ENCODE measurements around the gene RPS21. TPM values are rescaled to one million over a fixed set of nuclear protein-coding genes. Genes with fewer than 3 reads are reported as not detected.
A peak's percentile ranks its signal among the peaks of the same experiment; 100 is the strongest.

Gene RPS21
- total RNA-seq, 1 donor from 2014 or later = 1,907 TPM

DNA sequence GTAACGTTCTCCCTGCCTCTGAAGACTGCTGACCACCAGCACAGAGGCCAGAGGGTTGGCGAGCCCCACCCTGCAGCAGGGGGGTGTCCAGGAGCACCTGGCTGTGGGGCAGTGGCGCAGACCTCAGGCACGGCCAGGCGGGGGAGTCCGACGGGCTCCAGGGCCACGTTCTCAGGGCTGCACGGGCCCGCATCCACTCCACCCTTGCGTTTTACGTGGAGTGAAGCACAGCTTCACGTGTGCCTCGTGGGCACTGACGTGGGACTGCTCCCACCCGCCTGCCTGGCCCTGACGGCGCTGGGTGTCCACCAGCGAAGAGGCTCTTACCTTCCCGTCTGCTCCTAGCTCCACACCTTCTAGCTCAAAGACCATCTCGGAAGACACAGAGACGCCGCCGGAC lies 6.9 kb downstream of the RPS21 start:
- no peak overlapping the region for H3K4me3 Mint-ChIP-seq
- intact Hi-C loops (cut with micrococcal nuclease) = no loop called here
- peaks cover 25% of the 10 kb centered on the region for H3K36me3 Mint-ChIP-seq (ENCODE audit: low read depth)
- peaks cover 8% of the 10 kb centered on the region for H3K4me1 Mint-ChIP-seq (ENCODE audit: low read depth)
- no peaks in the 10 kb centered on the region for H3K9me3 Mint-ChIP-seq
- no peaks in the 10 kb centered on the region for H3K27me3 Mint-ChIP-seq (ENCODE audit: insufficient read depth)
- no peak for DNase-seq (ENCODE audit: low spot score)
- no peak overlapping the region for H3K27ac Mint-ChIP-seq

DNA sequence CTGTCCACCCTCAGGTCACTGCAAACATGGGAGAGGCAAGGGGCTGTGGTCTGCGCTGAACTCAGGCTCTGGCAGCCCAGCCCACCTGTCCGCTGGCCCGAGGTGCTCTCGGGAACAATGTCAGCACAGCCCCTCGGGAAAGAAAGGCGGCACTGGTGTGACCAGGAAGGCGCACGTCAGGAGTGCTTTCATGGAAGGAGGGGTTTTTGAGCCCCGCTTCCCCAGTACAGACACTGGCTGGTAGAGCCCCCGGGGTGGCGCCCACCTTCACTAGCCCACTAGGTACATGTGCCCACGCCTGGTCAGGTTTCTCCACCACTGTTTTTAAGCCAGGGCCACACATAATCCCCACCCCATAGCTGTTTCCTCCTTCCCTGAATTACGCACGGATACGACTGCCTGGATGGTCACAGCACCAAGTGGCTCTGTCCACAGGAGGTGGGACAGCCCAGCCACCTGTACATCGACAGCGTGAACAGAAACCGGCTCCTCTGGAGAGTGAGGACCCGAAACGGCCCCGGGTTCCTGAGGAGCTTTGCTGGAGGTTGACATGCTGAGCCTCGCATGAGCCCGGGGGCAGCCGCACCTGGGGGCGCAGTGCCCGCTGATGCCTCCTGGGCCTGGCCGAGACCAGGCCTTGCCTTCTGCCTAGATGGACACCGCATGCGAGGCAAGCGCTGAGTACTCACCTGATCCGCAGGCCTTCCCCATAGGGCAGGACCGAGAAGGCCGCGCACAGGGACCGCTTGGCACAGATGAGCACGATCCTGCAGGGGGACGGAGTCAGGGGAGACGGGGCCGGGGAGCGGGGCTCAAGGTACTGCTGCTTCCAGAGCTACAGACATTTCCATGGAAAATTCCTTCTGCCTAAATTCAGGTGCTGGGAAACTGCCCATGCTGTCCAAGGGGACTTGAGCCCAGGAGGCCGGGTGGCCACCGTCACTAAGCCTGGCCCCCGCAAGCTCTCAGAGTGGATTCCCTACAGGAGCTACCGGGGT lies 7.6 kb downstream of the RPS21 start:
- intact Hi-C loops (cut with micrococcal nuclease) = no loop called here
- Mint-ChIP-seq H3K9me3 (no peaks in the 10 kb centered on the region), H3K27ac (no peak overlapping the region), H3K4me3 (no peak overlapping the region), H3K27me3 (ENCODE audit: insufficient read depth) (no peaks in the 10 kb centered on the region), H3K4me1 (ENCODE audit: low read depth) (peaks cover under 1% of the 10 kb centered on the region), H3K36me3 (ENCODE audit: low read depth) (peaks cover 18% of the 10 kb centered on the region)
- no peak for DNase-seq (ENCODE audit: low spot score)

DNA sequence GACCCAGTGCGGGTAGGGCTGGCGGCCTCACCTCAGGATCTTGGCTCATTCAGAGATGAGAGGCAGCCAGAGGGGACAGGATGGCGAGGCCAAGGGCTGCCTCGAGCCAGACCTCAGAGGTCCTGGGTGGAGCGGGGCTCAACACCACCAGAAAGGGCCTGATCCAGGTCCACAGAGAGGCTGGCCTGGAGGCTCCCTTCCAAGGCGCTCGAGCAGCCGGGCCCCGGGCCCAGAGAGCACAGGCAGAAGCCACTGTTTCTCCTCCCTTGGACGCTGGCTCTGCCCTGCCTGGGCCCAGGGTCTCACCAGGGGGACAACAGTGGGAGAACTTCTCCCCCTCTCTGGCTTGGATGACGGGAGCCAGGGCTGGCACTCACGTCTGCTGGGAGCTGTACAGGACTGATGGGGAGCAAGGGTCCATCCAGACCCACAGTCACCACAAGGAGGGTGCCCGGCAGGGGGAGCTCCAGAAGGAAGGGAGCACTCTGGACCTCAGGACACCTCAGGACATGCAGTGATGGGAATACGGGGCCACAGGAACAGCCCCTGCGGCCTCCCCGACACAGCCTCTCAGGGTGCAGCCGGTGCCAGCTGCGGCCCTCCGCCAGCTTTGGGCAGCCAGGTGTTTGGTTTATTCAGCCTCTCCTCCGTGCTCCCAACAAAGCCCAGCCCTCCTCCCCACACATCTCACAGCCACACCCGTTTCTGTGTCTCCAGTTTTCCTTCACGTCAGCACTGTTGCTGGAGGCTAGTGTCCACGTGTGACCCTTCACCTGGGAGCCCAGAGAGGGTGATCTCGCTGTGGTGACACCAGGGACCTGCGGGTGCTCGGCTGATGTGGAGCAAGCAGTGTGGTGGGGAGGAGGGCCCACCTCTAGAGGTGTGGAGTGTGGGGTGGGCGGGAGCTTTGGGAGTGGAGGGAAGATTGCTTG lies 8.7 kb downstream of the RPS21 start:
- Mint-ChIP-seq H3K36me3 (ENCODE audit: low read depth) (peaks cover 15% of the 10 kb centered on the region), H3K4me1 (ENCODE audit: low read depth) (no peaks in the 10 kb centered on the region), H3K27ac (no peak overlapping the region), H3K27me3 (ENCODE audit: insufficient read depth) (no peaks in the 10 kb centered on the region), H3K9me3 (no peaks in the 10 kb centered on the region), H3K4me3 (no peak overlapping the region)
- intact Hi-C loops (cut with micrococcal nuclease) = no loop called here
- DNase-seq (ENCODE audit: low spot score) = no peak

DNA sequence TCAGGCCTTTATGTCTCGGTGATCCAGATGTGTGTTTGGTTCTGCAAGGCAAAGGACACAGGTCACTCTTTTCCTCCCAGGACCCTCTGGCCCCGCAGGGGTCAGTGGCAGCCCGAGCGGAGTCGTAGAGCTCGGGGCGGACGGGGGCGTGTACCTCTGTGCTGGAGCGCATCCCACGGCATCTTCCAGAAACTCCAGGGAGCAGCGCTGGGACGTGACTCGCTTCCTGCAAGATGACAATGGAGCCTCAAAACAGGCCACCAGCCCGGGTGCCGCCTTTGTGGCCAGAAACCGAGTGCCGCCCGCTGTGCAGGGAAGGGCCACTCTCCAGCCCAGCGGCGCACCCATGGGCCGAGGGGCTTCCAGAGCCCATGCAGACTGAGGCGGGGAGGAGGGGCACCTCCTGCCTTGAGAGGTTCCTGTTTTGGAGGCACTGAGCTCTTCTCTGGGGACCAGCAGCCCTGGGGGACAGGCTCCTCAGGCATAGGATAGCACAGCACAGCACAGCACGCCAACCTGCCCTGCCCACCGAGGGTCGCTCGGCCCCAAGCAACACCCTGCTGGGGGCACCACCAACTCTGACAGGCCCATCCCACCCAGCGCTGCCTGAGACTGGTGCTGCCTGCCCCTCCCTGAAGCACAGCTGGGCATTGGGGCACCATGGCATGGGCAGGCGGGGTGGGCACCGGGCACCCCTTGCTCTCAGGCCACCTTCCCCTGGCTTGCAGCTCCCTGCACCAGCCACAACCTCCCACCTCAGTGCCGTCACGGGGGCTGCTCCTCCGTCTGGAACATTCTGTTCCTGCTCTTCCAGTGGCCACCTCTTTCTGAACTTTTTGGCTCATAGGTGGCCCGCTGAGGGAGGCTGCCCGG lies 9.7 kb downstream of the RPS21 start:
- no peaks in the 10 kb centered on the region for H3K9me3 Mint-ChIP-seq
- no peak overlapping the region for H3K27ac Mint-ChIP-seq
- H3K27me3 Mint-ChIP-seq (ENCODE audit: insufficient read depth) = no peaks in the 10 kb centered on the region
- intact Hi-C loops (cut with micrococcal nuclease) = no loop called here
- no peak overlapping the region for H3K4me3 Mint-ChIP-seq
- no peak for DNase-seq (ENCODE audit: low spot score)
- H3K4me1 Mint-ChIP-seq (ENCODE audit: low read depth) = no peaks in the 10 kb centered on the region
- H3K36me3 Mint-ChIP-seq (ENCODE audit: low read depth) = peaks cover 19% of the 10 kb centered on the region

DNA sequence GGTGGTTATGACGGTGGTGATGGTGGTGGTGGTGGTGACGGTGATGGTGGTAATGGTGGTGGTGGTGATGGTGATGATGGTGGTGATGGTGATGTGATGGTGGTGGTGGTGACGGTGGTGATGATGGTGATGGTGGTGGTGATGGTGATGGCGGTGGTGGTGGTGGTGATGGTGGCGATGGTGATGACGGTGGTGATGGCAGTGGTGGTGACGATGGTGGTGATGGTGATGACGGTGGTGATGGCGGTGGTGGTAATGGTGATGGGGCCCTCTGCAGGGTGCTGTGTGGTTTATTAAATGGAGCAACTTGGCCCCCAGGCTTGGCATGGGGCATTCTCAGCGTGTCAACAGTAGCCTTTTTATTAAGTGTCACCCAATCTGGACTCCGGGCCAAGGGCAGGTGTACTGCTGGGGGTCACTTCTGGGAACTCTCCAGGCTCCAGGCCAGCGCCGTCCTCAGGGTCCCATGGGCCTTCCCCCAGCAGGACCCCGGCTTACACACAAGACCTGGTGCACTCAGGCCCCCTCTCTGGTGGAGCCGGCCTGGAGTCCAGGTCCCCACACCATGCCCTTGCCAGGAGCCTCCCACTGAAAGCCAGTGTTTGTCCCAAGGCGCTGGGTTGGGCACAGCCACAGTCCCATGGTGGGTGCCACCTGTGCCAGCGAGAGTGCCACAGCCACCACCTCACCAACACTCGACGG lies 11.4 kb downstream of the RPS21 start:
- intact Hi-C loops (cut with micrococcal nuclease) = no loop called here
- Mint-ChIP-seq H3K9me3 (no peaks in the 10 kb centered on the region), H3K27me3 (ENCODE audit: insufficient read depth) (no peaks in the 10 kb centered on the region), H3K4me3 (no peak overlapping the region), H3K27ac (no peak overlapping the region), H3K36me3 (ENCODE audit: low read depth) (peaks cover 15% of the 10 kb centered on the region), H3K4me1 (ENCODE audit: low read depth) (no peaks in the 10 kb centered on the region)
- no peak for DNase-seq (ENCODE audit: low spot score)

DNA sequence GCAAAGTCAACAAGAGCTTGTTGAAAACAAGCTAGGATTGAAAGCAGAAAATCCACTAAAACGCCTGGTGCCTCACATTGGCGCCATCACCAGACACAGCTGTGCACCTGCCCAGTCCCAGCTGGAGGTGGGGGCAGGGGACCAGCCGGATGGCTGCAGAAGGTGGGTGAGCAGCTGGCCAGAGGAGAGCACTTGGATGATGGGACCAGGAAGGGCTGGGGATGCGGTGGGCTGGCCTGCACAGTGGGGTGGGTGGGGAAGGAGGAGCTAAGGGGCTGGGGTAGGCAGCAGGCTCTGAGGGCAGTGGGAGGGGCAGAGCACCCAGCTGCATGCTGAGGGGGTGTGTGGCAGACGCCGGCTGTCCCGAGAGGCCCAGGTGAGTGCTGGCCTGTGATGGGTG lies 13.1 kb downstream of the RPS21 start:
- Mint-ChIP-seq H3K27me3 (ENCODE audit: insufficient read depth) (no peaks in the 10 kb centered on the region), H3K9me3 (no peaks in the 10 kb centered on the region), H3K4me1 (ENCODE audit: low read depth) (peaks cover under 1% of the 10 kb centered on the region)

DNA sequence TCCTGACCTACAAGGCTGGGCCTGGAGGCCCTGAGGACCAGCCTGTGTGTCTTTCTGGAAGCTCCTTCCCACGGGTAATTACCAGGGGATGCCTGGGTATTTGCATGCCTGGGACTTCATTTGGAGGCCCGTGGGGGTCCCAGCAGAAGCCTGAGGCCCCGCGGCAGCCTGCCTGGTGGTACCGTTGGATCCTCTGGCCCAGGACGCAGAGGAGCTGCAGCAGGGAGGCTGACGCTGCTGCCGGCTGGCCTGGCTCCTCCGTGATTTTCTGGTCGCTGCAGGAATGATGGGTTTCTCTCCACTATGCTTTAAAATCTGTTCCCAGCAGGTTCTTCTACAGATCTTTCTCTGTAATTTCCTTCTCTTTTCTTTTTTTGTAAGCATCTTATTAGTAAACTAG lies 13.6 kb downstream of the RPS21 start:
- no peak for DNase-seq (ENCODE audit: low spot score)
- Mint-ChIP-seq H3K36me3 (ENCODE audit: low read depth) (peaks cover 18% of the 10 kb centered on the region), H3K9me3 (no peaks in the 10 kb centered on the region), H3K27ac (no peak overlapping the region), H3K4me3 (no peak overlapping the region), H3K27me3 (ENCODE audit: insufficient read depth) (no peaks in the 10 kb centered on the region), H3K4me1 (ENCODE audit: low read depth) (peaks cover 4% of the 10 kb centered on the region)
- intact Hi-C loops (cut with micrococcal nuclease) = no loop called here

More for the DNA sequence above, 13.1 kb downstream of the RPS21 start:
- H3K27ac Mint-ChIP-seq = no peak overlapping the region
- no peak overlapping the region for H3K4me3 Mint-ChIP-seq
- intact Hi-C loops (cut with micrococcal nuclease) = no loop called here
- peaks cover 15% of the 10 kb centered on the region for H3K36me3 Mint-ChIP-seq (ENCODE audit: low read depth)
- no peak for DNase-seq (ENCODE audit: low spot score)

DNA sequence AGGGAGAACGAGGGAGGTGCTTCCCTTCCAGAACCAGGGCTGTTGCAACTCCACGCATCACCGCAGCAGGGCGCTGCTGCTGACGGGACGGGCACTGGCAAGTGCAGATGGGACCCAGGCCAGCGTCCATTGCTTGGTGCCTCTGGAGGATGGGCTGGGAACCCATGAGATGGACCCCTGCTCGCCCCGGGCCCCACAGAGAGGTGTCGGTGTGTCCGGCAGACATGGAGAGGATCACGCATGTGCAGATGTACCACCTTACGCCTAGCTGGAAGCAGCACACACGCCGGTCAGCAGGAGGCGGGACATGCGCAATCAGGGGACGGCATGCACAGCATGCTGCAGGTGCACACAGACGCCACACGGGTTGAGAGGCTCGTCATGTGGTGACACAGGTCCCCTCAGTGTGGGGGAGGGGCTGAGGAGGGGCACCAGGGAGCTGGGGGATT lies 14.5 kb downstream of the RPS21 start:
- Mint-ChIP-seq H3K4me3 (no peak overlapping the region), H3K27me3 (ENCODE audit: insufficient read depth) (no peaks in the 10 kb centered on the region), H3K9me3 (no peaks in the 10 kb centered on the region), H3K27ac (no peak overlapping the region), H3K36me3 (ENCODE audit: low read depth) (peaks cover 18% of the 10 kb centered on the region), H3K4me1 (ENCODE audit: low read depth) (peaks cover 10% of the 10 kb centered on the region)
- intact Hi-C loops (cut with micrococcal nuclease) = no loop called here
- no peak for DNase-seq (ENCODE audit: low spot score)

DNA sequence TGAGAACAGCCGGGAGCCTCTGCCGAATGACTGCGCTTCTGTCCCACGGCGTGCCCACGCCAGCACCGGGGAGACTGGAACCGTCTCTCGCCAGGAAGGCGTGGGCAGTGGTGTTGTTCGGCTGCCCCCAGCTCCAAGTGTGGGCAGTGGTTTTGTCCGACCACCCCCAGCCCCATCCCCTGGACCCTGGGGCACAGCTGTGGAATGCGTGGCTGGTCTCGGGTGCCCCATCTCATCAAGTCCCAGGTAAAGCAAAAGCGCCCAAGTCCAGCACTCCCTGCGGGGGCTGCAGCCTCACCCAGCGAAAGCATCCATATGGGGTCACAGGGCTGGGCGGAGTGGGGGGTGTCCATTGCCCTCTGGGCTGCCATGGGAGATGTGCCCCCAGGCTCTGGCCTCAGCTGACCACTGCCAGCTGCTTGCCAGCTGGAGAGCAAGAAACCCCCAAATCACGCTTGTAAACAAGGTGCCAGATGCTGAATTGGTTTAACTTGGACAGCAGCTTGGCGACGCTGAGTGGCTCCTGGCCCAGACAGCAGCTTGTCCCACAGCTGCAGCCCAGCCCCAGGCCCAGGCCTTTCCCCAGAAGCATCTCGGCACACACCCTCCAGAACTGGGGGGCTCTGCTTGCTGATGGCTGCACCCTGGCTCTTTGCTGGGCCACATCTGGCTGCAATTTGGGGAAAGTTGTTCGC lies 15.7 kb downstream of the RPS21 start:
- H3K9me3 Mint-ChIP-seq = no peaks in the 10 kb centered on the region
- H3K27me3 Mint-ChIP-seq (ENCODE audit: insufficient read depth) = no peaks in the 10 kb centered on the region
- H3K36me3 Mint-ChIP-seq (ENCODE audit: low read depth) = peaks cover 16% of the 10 kb centered on the region
- H3K4me3 Mint-ChIP-seq = no peak overlapping the region
- no peak for DNase-seq (ENCODE audit: low spot score)
- H3K4me1 Mint-ChIP-seq (ENCODE audit: low read depth) = peaks cover 10% of the 10 kb centered on the region
- intact Hi-C loops (cut with micrococcal nuclease) = no loop called here
- H3K27ac Mint-ChIP-seq = no peak overlapping the region

DNA sequence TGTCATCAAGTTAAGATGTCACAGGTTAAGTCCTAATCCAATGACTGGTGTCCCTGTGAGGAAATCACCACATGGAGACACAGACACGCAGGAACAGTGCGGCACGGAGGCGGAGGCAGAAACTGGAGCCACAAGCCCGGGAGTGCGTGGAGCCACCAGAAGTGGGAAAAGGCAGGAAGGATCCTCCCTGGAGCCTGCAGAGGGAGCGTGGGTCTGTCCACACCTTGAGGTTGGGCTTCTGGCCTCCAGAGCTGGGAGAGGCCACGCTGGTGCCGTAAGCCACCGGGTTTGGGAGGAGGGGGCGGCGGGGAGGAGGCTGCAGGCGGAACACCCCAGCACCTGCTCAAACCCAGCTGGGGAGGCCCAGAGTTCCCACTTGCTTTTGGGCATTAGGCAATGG lies 16.4 kb downstream of the RPS21 start:
- H3K4me3 Mint-ChIP-seq = no peak overlapping the region

DNA sequence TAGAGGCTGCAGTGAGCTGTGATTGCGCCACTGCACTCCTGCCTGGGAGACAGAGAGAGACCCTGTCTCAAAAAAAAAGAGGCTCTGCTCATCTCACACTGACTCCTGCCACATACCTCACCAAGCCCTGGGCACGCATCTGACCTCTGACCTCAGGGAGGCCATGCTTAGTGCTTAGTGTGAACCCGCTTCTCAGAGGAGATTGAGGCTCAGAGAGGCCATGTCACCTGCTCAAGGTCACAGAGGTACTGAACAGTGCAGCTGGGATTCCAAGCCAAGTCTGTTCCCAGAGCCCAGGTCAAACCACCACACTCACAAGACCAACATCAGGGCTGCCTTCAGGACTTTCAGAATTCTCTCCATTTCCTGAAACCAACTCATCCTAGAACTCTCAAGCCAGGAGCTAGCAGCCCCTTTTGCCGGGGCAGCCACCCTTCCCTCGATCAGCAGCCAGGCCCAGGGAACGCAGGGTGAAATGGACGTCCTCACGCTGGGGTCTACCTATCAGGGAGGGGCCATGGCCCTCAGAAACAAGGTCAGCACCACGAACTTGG lies 17.3 kb downstream of the RPS21 start:
- DNase-seq (ENCODE audit: low spot score) = no peak
- peaks cover 9% of the 10 kb centered on the region for H3K36me3 Mint-ChIP-seq (ENCODE audit: low read depth)
- no peak overlapping the region for H3K27ac Mint-ChIP-seq
- intact Hi-C loops (cut with micrococcal nuclease) = no loop called here
- peak overlapping the region; percentile 56 for H3K4me3 Mint-ChIP-seq
- H3K4me1 Mint-ChIP-seq (ENCODE audit: low read depth) = peaks cover 10% of the 10 kb centered on the region
- H3K9me3 Mint-ChIP-seq = no peaks in the 10 kb centered on the region
- no peaks in the 10 kb centered on the region for H3K27me3 Mint-ChIP-seq (ENCODE audit: insufficient read depth)

More for the DNA sequence above, 16.4 kb downstream of the RPS21 start:
- H3K27me3 Mint-ChIP-seq (ENCODE audit: insufficient read depth) = no peaks in the 10 kb centered on the region
- intact Hi-C loops (cut with micrococcal nuclease) = no loop called here
- H3K36me3 Mint-ChIP-seq (ENCODE audit: low read depth) = peaks cover 9% of the 10 kb centered on the region
- peaks cover 10% of the 10 kb centered on the region for H3K4me1 Mint-ChIP-seq (ENCODE audit: low read depth)
- H3K27ac Mint-ChIP-seq = no peak overlapping the region
- H3K9me3 Mint-ChIP-seq = no peaks in the 10 kb centered on the region
- DNase-seq (ENCODE audit: low spot score) = no peak
